Suprapubic skin (tissue), 4 donors: ENCODE measurements around the gene SELP.

Experiments used
- EP300 ChIP-seq: sonication (generic); formaldehyde crosslinking; IDR thresholded peaks from one replicate; pipeline ENCODE4 v1.6.1; 2017; ENCODE audit warnings: antibody characterized with exemption
- POLR2A ChIP-seq, 2 donors: fragments of 450-650 bp; IDR thresholded peaks; one replicate each; pipeline ENCODE4 v1.6.1; 2017; ENCODE audit warnings: antibody characterized with exemption in 2 of 2, mild to moderate bottlenecking in 2 of 2, moderate library complexity in 2 of 2
- POLR2AphosphoS5 ChIP-seq, 3 donors: sonication (generic); formaldehyde crosslinking; IDR thresholded peaks; one replicate each; pipeline ENCODE4 v1.6.1; 2017; ENCODE audit warnings: antibody characterized with exemption in 3 of 3
- TF ChIP-seq, protein P1 (sequence below), 2 donors: fragments of 200-600 bp in 1 of 2; fragments of 450-650 bp in 1 of 2; sonication (generic) in 1 of 2; IDR thresholded peaks; one replicate each; pipeline ENCODE4 v1.5.1; 2016 to 2019; ENCODE audit warnings: antibody characterized with exemption in 2 of 2, mild to moderate bottlenecking in 1 of 2, moderate library complexity in 1 of 2

DNA sequence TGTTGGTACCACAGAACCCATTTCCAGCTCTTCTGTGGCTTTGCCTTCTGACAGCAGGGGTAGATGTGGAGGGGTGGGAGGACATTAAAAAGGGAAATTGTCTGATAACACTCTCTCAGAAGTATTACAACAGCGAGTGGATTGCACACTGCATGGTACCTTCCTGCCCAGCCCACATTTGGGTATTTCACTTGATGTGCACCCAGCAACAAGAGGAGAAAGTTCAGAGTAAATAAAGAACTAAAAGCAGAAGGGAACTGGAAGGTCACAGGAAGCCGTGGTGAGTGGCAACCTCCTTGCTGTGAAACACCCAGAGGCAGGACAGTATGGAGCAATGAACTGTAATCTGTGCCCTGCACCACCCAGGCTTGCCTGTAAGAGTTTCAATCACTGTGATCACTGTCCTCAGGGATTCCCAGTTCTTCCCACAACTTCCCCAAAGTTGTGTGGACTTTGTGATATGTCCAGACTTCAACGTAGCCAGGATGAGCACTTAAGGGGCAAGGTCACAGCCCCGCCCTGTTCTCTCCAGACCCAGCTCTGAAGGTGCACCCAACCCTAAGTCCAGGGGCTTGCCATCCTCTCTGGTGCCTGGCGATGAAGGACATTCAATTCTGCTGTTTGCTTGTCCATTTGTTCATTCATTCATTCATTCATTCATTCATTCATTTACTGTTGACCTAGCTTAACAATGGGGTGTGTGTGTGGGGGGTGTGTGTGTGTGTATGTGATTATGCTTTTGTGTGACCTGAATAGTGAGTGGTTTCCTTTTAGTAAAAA lies 25.0 kb downstream of the SELP start:
- TF ChIP-seq POLR2A (IDR thresholded peaks at IDR 0.05) = no peak
- TF ChIP-seq, protein P1, sequence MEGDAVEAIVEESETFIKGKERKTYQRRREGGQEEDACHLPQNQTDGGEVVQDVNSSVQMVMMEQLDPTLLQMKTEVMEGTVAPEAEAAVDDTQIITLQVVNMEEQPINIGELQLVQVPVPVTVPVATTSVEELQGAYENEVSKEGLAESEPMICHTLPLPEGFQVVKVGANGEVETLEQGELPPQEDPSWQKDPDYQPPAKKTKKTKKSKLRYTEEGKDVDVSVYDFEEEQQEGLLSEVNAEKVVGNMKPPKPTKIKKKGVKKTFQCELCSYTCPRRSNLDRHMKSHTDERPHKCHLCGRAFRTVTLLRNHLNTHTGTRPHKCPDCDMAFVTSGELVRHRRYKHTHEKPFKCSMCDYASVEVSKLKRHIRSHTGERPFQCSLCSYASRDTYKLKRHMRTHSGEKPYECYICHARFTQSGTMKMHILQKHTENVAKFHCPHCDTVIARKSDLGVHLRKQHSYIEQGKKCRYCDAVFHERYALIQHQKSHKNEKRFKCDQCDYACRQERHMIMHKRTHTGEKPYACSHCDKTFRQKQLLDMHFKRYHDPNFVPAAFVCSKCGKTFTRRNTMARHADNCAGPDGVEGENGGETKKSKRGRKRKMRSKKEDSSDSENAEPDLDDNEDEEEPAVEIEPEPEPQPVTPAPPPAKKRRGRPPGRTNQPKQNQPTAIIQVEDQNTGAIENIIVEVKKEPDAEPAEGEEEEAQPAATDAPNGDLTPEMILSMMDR (IDR thresholded peaks at IDR 0.05) = no peak
- no peak for TF ChIP-seq POLR2AphosphoS5 (IDR thresholded peaks at IDR 0.05)
- TF ChIP-seq EP300 = no peak
